HepG2 (cell line): Measurements from ENCODE around the gene TSPAN8. TPM values are rescaled to one million over a fixed set of nuclear protein-coding genes. Genes with fewer than 3 reads are reported as not detected.

Source experiments
- ATAC-seq: fragments of 200-7000 bp; cut with Tn5 transposase; 3 replicates; pipeline ENCODE4 v1.9.1; 2020; ENCODE audit warnings: mild to moderate bottlenecking, moderate library complexity
- BruUV-seq: library from RNA; stranded (reverse); fragments of 400-500 nt; replicated peaks from 2 replicates; lab custom pipeline; 2021; lab: Mats Ljungman, UMichigan
- CTCF ChIA-PET: fragments of 300-600 bp; formaldehyde crosslinking; extraction: SDS; loops from one replicate; lab custom pipeline; 2021; ENCODE audit warnings: low total read pairs, inconsistent platforms, low intra/inter-chr PET ratio; lab: Yijun Ruan, JAX
- POLR2A ChIA-PET: fragments of 350-600 bp; sonication (Branson Sonifier 250); formaldehyde crosslinking; loops from one replicate; lab custom pipeline; 2020; ENCODE audit warnings: antibody characterized with exemption, inconsistent platforms; lab: Yijun Ruan, JAX
- DNase-seq: peaks from one replicate; pipeline ENCODE4 v3.0.0-alpha.2; 2015; ENCODE audit warnings: low spot score
- FAIRE-seq: peaks from 3 replicates; lab custom pipeline; 2011; peaks lifted over from hg19 to GRCh38; lab: Jason Lieb, UNC
- H2AFZ ChIP-seq: one replicate; pipeline ENCODE4 v1.6.1; 2011; ENCODE audit warnings: low read length, inconsistent platforms
- H3K27ac ChIP-seq: fragments of 300-600 bp; 3 replicates; pipeline ENCODE4 v1.8.0; 2011; ENCODE audit warnings: mixed run types, mild to moderate bottlenecking, mixed read lengths, low read length, inconsistent platforms; ENCODE audit not compliant: insufficient read depth; ENCODE audit errors: extremely low read length
- H3K27me3 ChIP-seq, 2 experiments: fragments of 200-600 bp in 1 of 2; 2 replicates in 1 of 2; 3 replicates in 1 of 2; pipeline versions ENCODE4 v1.6.0 to v1.8.0; 2011; ENCODE audit warnings: low read length in 2 of 2, mild to moderate bottlenecking in 2 of 2, moderate library complexity in 2 of 2, inconsistent platforms in 1 of 2; ENCODE audit not compliant: insufficient read depth in 2 of 2, control insufficient read depth in 1 of 2
- H3K36me3 ChIP-seq, 2 experiments: fragments of 200-600 bp in 1 of 2; replicated peaks in 1 of 2; 2 replicates in 1 of 2; 3 replicates in 1 of 2; pipeline versions ENCODE4 v1.5.1 to v1.8.0; 2011; ENCODE audit warnings: low read length in 2 of 2, inconsistent platforms in 1 of 2; ENCODE audit not compliant: insufficient read depth in 2 of 2, control insufficient read depth in 1 of 2
- H3K4me1 ChIP-seq: 2 replicates; pipeline ENCODE4 v1.5.1; 2012; ENCODE audit warnings: low read length, inconsistent platforms; ENCODE audit not compliant: insufficient read depth
- H3K4me2 ChIP-seq: 2 replicates; pipeline ENCODE4 v1.6.0; 2011; ENCODE audit warnings: low read depth, low read length, inconsistent platforms
- H3K4me3 ChIP-seq, 3 experiments: fragments of 200-600 bp in 1 of 3; sonication (generic), shearing (Covaris generic) in 1 of 3; replicated peaks in 1 of 3; 2 replicates each; pipeline ENCODE4 v1.5.1; 2011 to 2016; ENCODE audit warnings: low read length in 3 of 3, inconsistent platforms in 2 of 3, low read depth in 2 of 3, mild to moderate bottlenecking in 2 of 3, control low read depth in 1 of 3, mixed read lengths in 1 of 3; ENCODE audit not compliant: insufficient read depth in 1 of 3
- H3K79me2 ChIP-seq: one replicate; pipeline ENCODE4 v1.6.1; 2011; ENCODE audit warnings: low read length, inconsistent platforms; ENCODE audit not compliant: insufficient read depth
- H3K9ac ChIP-seq: 2 replicates; pipeline ENCODE4 v1.6.0; 2011; ENCODE audit warnings: mild to moderate bottlenecking, low read depth, low read length, inconsistent platforms; ENCODE audit not compliant: insufficient read depth
- H3K9me3 ChIP-seq: 2 replicates; pipeline ENCODE4 v1.5.1; 2012; ENCODE audit warnings: mild to moderate bottlenecking, low read length
- H4K20me1 ChIP-seq: 2 replicates; pipeline ENCODE4 v1.6.0; 2011; ENCODE audit warnings: inconsistent platforms, mild to moderate bottlenecking, low read length, moderate library complexity; ENCODE audit not compliant: insufficient read depth
- BRCA1 ChIP-seq: sonication (generic); formaldehyde crosslinking; IDR thresholded peaks from 2 replicates; pipeline ENCODE4 v1.4.0; 2020; ENCODE audit warnings: missing genetic modification reagents
- CCDC6 ChIP-seq: sonication (generic); formaldehyde crosslinking; IDR thresholded peaks from 2 replicates; pipeline ENCODE4 v1.8.1; 2022; ENCODE audit warnings: mild to moderate bottlenecking, missing genetic modification reagents, moderate library complexity
- DPF2 ChIP-seq: sonication (generic); formaldehyde crosslinking; IDR thresholded peaks from 2 replicates; pipeline ENCODE4 v1.4.0; 2020; ENCODE audit warnings: mild to moderate bottlenecking, low read depth, missing genetic modification reagents, borderline replicate concordance
- MAFK ChIP-seq, 2 experiments: IDR thresholded peaks in 1 of 2; conservative IDR thresholded peaks in 1 of 2; 2 replicates each; pipeline ENCODE4 v1.6.1; 2011; ENCODE audit warnings: improper control_type of control experiment in 2 of 2, low read length in 2 of 2
- NAIF1 ChIP-seq: sonication (generic); formaldehyde crosslinking; IDR thresholded peaks from 2 replicates; pipeline ENCODE4 v1.5.0; 2020; ENCODE audit warnings: mild to moderate bottlenecking, missing genetic modification reagents, borderline replicate concordance
- SAFB2 ChIP-seq: sonication (generic); formaldehyde crosslinking; IDR thresholded peaks from 2 replicates; pipeline ENCODE4 v1.5.1; 2020; ENCODE audit warnings: missing genetic modification reagents, low read depth, mild to moderate bottlenecking, borderline replicate concordance
- TARDBP ChIP-seq: sonication (generic); formaldehyde crosslinking; IDR thresholded peaks from 2 replicates; pipeline ENCODE4 v1.8.0; 2022; ENCODE audit warnings: mild to moderate bottlenecking, missing genetic modification reagents
- ZBTB8A ChIP-seq: sonication (generic); formaldehyde crosslinking; IDR thresholded peaks from 2 replicates; pipeline ENCODE4 v1.4.0; 2020; ENCODE audit warnings: mild to moderate bottlenecking, low read depth, missing genetic modification reagents, borderline replicate concordance
- ZFYVE20 ChIP-seq: sonication (generic); formaldehyde crosslinking; IDR thresholded peaks from 2 replicates; pipeline ENCODE4 v1.8.0; 2023; ENCODE audit warnings: low read depth, mild to moderate bottlenecking, moderate library complexity, missing genetic modification reagents, borderline replicate concordance
- ZNF136 ChIP-seq: sonication (generic); formaldehyde crosslinking; IDR thresholded peaks from 2 replicates; pipeline ENCODE4 v1.8.1; 2022; ENCODE audit warnings: low read depth, mild to moderate bottlenecking, moderate library complexity, missing genetic modification reagents
- ZNF530 ChIP-seq: sonication (generic); formaldehyde crosslinking; IDR thresholded peaks from 2 replicates; pipeline ENCODE4 v1.5.0; 2020; ENCODE audit warnings: low read depth, mild to moderate bottlenecking, missing genetic modification reagents
- ZNF777 ChIP-seq: sonication (generic); formaldehyde crosslinking; IDR thresholded peaks from 2 replicates; pipeline ENCODE4 v1.4.0; 2020; ENCODE audit warnings: missing genetic modification reagents
- ZZZ3 ChIP-seq: sonication (generic); formaldehyde crosslinking; IDR thresholded peaks from 2 replicates; pipeline ENCODE4 v1.4.0; 2020; ENCODE audit warnings: missing genetic modification reagents, mild to moderate bottlenecking, borderline replicate concordance
- WGBS: methylation state at CpG from one replicate; pipeline ENCODE4 v1.1.6; 2017; ENCODE audit warnings: low lambda C conversion rate; 5-methylcytosine and 5-hydroxymethylcytosine counted together
- in situ Hi-C: cut with HindIII; loops from 2 replicates; pipeline ENCODE4 v1.10.0; 2017; ENCODE audit warnings: low pct_unique_long_range_greater_than_20kb; ENCODE audit not compliant: extremely low pct_ligation_motif_present
- intact Hi-C: fragments of 100-400 bp; cut with micrococcal nuclease; formaldehyde crosslinking; loops from one replicate; pipeline ENCODE4 v1.10.0; 2022; ENCODE audit not compliant: unreplicated experiment
- polyA plus RNA-seq, 8 experiments: library from polyadenylated mRNA; depleted of rRNA in 3 of 8; stranded (reverse) in 7 of 8; unstranded in 1 of 8; fragments of >200 nt; fragmentation: Illumina TruSeq in 4 of 8; extraction: Trizol in 4 of 8; gene quantifications; 2 replicates each; pipeline versions ENCODE4 v1.2.1 to v1.2.3, GENCODE V29; 2011 to 2016; ENCODE audit warnings: low read depth in 4 of 8, missing spikeins in 1 of 8, mixed read lengths in 1 of 8; ENCODE audit not compliant: insufficient read depth in 1 of 8
- total RNA-seq, 5 experiments: library from RNA; depleted of rRNA; stranded (reverse); fragments of >200 nt; fragmentation: Illumina TruSeq; extraction: Trizol; gene quantifications; 2 replicates each; pipeline ENCODE4 v1.2.3, GENCODE V29; 2016; ENCODE audit warnings: low read depth in 1 of 5
- TF ChIP-seq, protein P1 (sequence below), 2 experiments: sonication (generic) in 1 of 2; formaldehyde crosslinking in 1 of 2; IDR thresholded peaks; 2 replicates each; pipeline versions ENCODE4 v1.5.1 to v1.6.1; 2011 to 2020; ENCODE audit warnings: borderline replicate concordance in 1 of 2, low read depth in 1 of 2, low read length in 1 of 2, mild to moderate bottlenecking in 1 of 2, missing genetic modification reagents in 1 of 2, moderate library complexity in 1 of 2

The TSPAN8 gene
- total and polyA plus RNA-seq, 2 of the 13 experiments (the other 11 are each of a cell fraction or from before 2014, with no cell fraction given) = 3.4 to 3.9 TPM

GRCh38 chr12:71129364-71129763, 28.4 kb downstream of the TSPAN8 start:
- Histone ChIP-seq H3K9ac (no peak overlapping the region), H3K27ac (no peak overlapping the region), H3K4me2 (no peak overlapping the region), H2AFZ (no peak overlapping the region), H3K4me3 (no peak overlapping the region), H3K27me3 (no peaks in the 10 kb centered on the region), H3K9me3 (no peaks in the 10 kb centered on the region), H3K36me3 (no peaks in the 10 kb centered on the region), H3K79me2 (no peaks in the 10 kb centered on the region), H3K4me1 (peaks cover 24% of the 10 kb centered on the region), H4K20me1 (no peaks in the 10 kb centered on the region)
- ATAC-seq = no peak
- TF ChIP-seq ZFYVE20 = no peak
- no peak for TF ChIP-seq CCDC6
- TF ChIP-seq ZNF777 (CRISPR knock-in tag) = no peak
- TF ChIP-seq, protein P1, sequence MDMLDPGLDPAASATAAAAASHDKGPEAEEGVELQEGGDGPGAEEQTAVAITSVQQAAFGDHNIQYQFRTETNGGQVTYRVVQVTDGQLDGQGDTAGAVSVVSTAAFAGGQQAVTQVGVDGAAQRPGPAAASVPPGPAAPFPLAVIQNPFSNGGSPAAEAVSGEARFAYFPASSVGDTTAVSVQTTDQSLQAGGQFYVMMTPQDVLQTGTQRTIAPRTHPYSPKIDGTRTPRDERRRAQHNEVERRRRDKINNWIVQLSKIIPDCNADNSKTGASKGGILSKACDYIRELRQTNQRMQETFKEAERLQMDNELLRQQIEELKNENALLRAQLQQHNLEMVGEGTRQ (IDR thresholded peaks at IDR 0.05; ENCODE audit: low read depth, low read length) = no peak
- TF ChIP-seq, protein P1 (CRISPR knock-in tag; IDR thresholded peaks at IDR 0.05; ENCODE audit: borderline replicate concordance) = no peak
- no peak for TF ChIP-seq BRCA1
- no peak for TF ChIP-seq ZNF136 (CRISPR knock-in tag)
- no peak for TF ChIP-seq ZNF530 (CRISPR knock-in tag)
- no peak for TF ChIP-seq SAFB2
- no peak for TF ChIP-seq MAFK (conservative IDR thresholded peaks at IDR 0.05 in 1 of 2, IDR thresholded peaks at IDR 0.05 in 1 of 2; ENCODE audit: low read length in 2 of 2)
- no peak for TF ChIP-seq ZBTB8A (CRISPR knock-in tag)
- no peak for TF ChIP-seq TARDBP
- no peak for TF ChIP-seq ZZZ3
- no peak for TF ChIP-seq DPF2
- no peak for TF ChIP-seq NAIF1
- no peak for FAIRE-seq
- in situ Hi-C loops (loop anchor here (25.0 kb wide), 1 partner anchor 608 kb away; no protein-coding TSS in a partner anchor), intact Hi-C loops (loop anchor here (5.0 to 10.0 kb wide), 2 partner anchors 55 to 88 kb away; no protein-coding TSS in a partner anchor)
- WGBS = 65% methylated on average over 2 of the region's 2 CpGs
- POLR2A ChIA-PET = no interaction called here
- BruUV-seq = no TSS peak
- no peak for DNase-seq
- CTCF ChIA-PET = no interaction called here
